AG04450 (cell line): ENCODE results near the gene GRID1. TPM values are rescaled to one million over a fixed set of nuclear protein-coding genes. Genes with fewer than 3 reads are reported as not detected.

Source experiments
- CTCF ChIA-PET: fragments of 300-600, 350-600 bp; formaldehyde crosslinking; extraction: SDS; loops from one replicate; lab custom pipeline; 2022; ENCODE audit warnings: antibody characterized with exemption, inconsistent platforms; lab: Charles Lee
- POLR2A ChIA-PET: fragments of 350-600 bp; formaldehyde crosslinking; extraction: SDS; loops from one replicate; lab custom pipeline; 2021; ENCODE audit warnings: antibody characterized with exemption, inconsistent platforms; lab: Yijun Ruan, JAX
- DNase-seq: peaks from one replicate; pipeline ENCODE4 v3.0.0-alpha.2; 2011; ENCODE audit warnings: low read depth, low spot score
- H3K27ac ChIP-seq: one replicate; pipeline ENCODE4 v1.5.1; 2012; ENCODE audit warnings: low read depth, low read length, control low read depth
- H3K27me3 ChIP-seq: one replicate; pipeline ENCODE4 v1.6.0; 2012; ENCODE audit warnings: low read length; ENCODE audit not compliant: control insufficient read depth, insufficient read depth
- H3K4me3 ChIP-seq: 2 replicates; pipeline ENCODE4 v1.5.1; 2011; ENCODE audit warnings: mild to moderate bottlenecking, low read depth, low read length, control low read depth
- H3K9me3 ChIP-seq: 2 replicates; pipeline ENCODE4 v1.5.1; 2012; ENCODE audit warnings: low read length; ENCODE audit not compliant: control insufficient read depth, insufficient read depth
- CTCF ChIP-seq: IDR thresholded peaks from 2 replicates; pipeline ENCODE4 v1.5.1; 2011; ENCODE audit warnings: low read depth, low read length, control low read depth, inconsistent platforms
- polyA plus RNA-seq: library from polyadenylated mRNA; depleted of rRNA; stranded (reverse); fragments of >200 nt; gene quantifications from 2 replicates; pipeline ENCODE4 v1.2.3, GENCODE V29; 2011

The GRID1 gene
- polyA plus RNA-seq, 1 experiment, result not detected

GRCh38 chr10:86348321-86349210 is 18.0 kb downstream of the GRID1 start:
- no peak; the same call in 1 of the 2 replicates for TF ChIP-seq CTCF
- Histone ChIP-seq H3K4me3 (no peak overlapping the region), H3K27ac (no peak overlapping the region), H3K9me3 (no peaks in the 10 kb centered on the region), H3K27me3 (peaks cover 3% of the 10 kb centered on the region)
- ChIA-PET POLR2A (no interaction called here), CTCF (interaction anchor here (1.2 kb wide), 1 partner anchor 30 kb away, joined by 4 read pairs; no protein-coding TSS in a partner anchor)
- DNase-seq, result no peak

GRCh38 chr10:86347856-86348255 is 18.7 kb downstream of the GRID1 start:
- Histone ChIP-seq H3K27ac (no peak overlapping the region), H3K4me3 (no peak overlapping the region), H3K9me3 (no peaks in the 10 kb centered on the region), H3K27me3 (peaks cover 3% of the 10 kb centered on the region)
- POLR2A ChIA-PET, result no interaction called here
- no peak for TF ChIP-seq CTCF
- CTCF ChIA-PET, result no interaction called here
- DNase-seq, result no peak

DNA sequence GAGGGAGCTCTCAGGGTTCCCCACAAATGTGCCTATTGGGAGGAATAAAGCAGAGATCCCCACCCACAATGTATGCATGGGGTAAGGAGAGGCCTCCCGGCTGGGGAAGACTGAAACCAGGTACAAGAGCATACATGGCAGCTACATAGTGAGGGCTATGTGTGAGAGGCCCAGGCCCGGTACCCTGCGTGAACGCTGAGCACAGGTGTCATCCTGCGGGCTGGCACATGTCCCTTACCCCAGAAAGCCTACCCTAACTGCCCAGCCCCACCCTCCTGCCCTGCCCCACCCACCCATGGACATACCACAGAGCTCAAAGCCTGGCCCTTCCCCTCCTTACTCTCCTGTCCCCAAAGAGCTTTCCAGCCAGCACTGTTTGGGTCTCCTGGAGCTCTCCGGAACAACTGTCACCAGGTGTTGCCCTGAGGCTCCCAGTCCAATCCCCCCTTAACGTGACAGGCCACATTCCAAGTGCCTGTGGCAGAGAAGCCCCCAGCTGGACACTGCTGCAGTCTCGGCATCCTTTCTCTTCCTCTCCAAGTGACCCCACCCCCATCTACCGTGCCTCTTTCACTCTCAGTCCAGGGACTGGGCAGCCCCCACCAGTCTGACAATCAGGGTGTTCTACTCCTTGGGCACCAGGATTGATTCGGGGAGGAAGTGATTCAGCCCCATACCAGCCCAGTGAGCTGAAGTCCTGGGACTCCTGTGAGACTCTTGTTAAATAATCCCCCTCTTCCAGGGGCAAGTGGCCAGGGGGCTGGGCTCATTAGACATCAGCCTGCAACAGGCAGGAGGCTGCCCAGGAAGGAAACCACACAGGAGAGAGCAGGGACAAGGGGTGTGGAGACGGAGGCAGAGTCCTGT is 19.6 kb downstream of the GRID1 start:
- Histone ChIP-seq H3K4me3 (no peak overlapping the region), H3K9me3 (no peaks in the 10 kb centered on the region), H3K27ac (no peak overlapping the region), H3K27me3 (peaks cover 3% of the 10 kb centered on the region)
- no peak for TF ChIP-seq CTCF
- POLR2A ChIA-PET, result no interaction called here
- CTCF ChIA-PET, result no interaction called here
- DNase-seq, result no peak

GRCh38 chr10:86345859-86346798 is 20.5 kb downstream of the GRID1 start:
- no peaks in the 10 kb centered on the region for H3K9me3 ChIP-seq
- no peak overlapping the region for H3K27ac ChIP-seq
- ChIA-PET CTCF (no interaction called here), POLR2A (no interaction called here)
- TF ChIP-seq CTCF, result no peak
- DNase-seq, result no peak
- peaks cover 6% of the 10 kb centered on the region for H3K27me3 ChIP-seq
- no peak overlapping the region for H3K4me3 ChIP-seq
